CD14-positive monocyte (primary cell): ENCODE data around the gene CD36. TPM values are rescaled to one million over a fixed set of nuclear protein-coding genes. Genes with fewer than 3 reads are reported as not detected.
A peak's percentile ranks its signal among the peaks of the same experiment; 100 is the strongest.

ENCODE experiments used
- DNase-seq, 3 donors: peaks; one replicate each; pipeline ENCODE4 v3.0.0-alpha.2; 2011 to 2022
- H2AFZ ChIP-seq: 2 replicates; pipeline ENCODE4 v1.6.0; 2012; ENCODE audit warnings: mild to moderate bottlenecking, low read depth, low read length, inconsistent platforms; ENCODE audit not compliant: insufficient read depth, poor library complexity, severe bottlenecking
- H3K27ac ChIP-seq, 2 donors: 1 replicate in 1 of 2; 2 replicates in 1 of 2; pipeline ENCODE4 v1.5.1; 2012 to 2013; ENCODE audit warnings: low read length in 2 of 2, control low read depth in 1 of 2, inconsistent platforms in 1 of 2, low read depth in 1 of 2, mild to moderate bottlenecking in 1 of 2
- H3K27me3 ChIP-seq, 2 donors: one replicate each; pipeline versions ENCODE4 v1.6.0 to v1.6.1; 2011 to 2013; ENCODE audit warnings: low read length in 2 of 2; ENCODE audit not compliant: control insufficient read depth in 2 of 2, insufficient read depth in 2 of 2
- H3K36me3 ChIP-seq, 2 donors: replicated peaks in 1 of 2; 1 replicate in 1 of 2; 2 replicates in 1 of 2; pipeline versions ENCODE4 v1.5.1 to v1.6.1; 2012 to 2013; ENCODE audit warnings: low read length in 2 of 2, control low read depth in 1 of 2, inconsistent platforms in 1 of 2, mild to moderate bottlenecking in 1 of 2; ENCODE audit not compliant: insufficient read depth in 2 of 2, control insufficient read depth in 1 of 2
- H3K4me1 ChIP-seq, 2 donors: 1 replicate in 1 of 2; 2 replicates in 1 of 2; pipeline versions ENCODE4 v1.5.1 to v1.6.1; 2012 to 2013; ENCODE audit warnings: low read length in 2 of 2, control low read depth in 1 of 2, inconsistent platforms in 1 of 2, mild to moderate bottlenecking in 1 of 2, moderate library complexity in 1 of 2; ENCODE audit not compliant: insufficient read depth in 2 of 2, control insufficient read depth in 1 of 2
- H3K4me2 ChIP-seq: replicated peaks from 2 replicates; pipeline ENCODE3; 2012; ENCODE audit warnings: low read length, moderate library complexity, mild to moderate bottlenecking; ENCODE audit not compliant: poor library complexity, severe bottlenecking; ENCODE audit errors: extremely low read depth
- H3K4me3 ChIP-seq, 3 experiments: fragments of 200-600 bp in 1 of 3; sonication (generic) in 1 of 3; replicated peaks in 1 of 3; 1 replicate in 2 of 3; 2 replicates in 1 of 3; pipeline ENCODE4 v1.5.1; 2011 to 2013; ENCODE audit warnings: low read length in 3 of 3, mild to moderate bottlenecking in 3 of 3, control low read depth in 2 of 3, low read depth in 2 of 3, inconsistent platforms in 1 of 3, moderate library complexity in 1 of 3
- H3K79me2 ChIP-seq: 2 replicates; pipeline ENCODE4 v1.6.0; 2012; ENCODE audit warnings: mild to moderate bottlenecking, control low read depth, inconsistent platforms, low read length, moderate library complexity; ENCODE audit not compliant: insufficient read depth
- H3K9ac ChIP-seq: 2 replicates; pipeline ENCODE4 v1.6.0; 2017; ENCODE audit warnings: low read length, mild to moderate bottlenecking; ENCODE audit not compliant: insufficient read depth, poor library complexity, severe bottlenecking
- H3K9me3 ChIP-seq, 2 donors: replicated peaks in 1 of 2; 1 replicate in 1 of 2; 2 replicates in 1 of 2; pipeline versions ENCODE4 v1.5.1 to v1.6.1; 2012 to 2013; ENCODE audit warnings: low read length in 2 of 2, control low read depth in 1 of 2; ENCODE audit not compliant: control insufficient read depth in 1 of 2, insufficient read depth in 1 of 2
- H4K20me1 ChIP-seq: 2 replicates; pipeline ENCODE4 v1.6.0; 2012; ENCODE audit warnings: mild to moderate bottlenecking, low read length, control low read depth, moderate library complexity; ENCODE audit not compliant: insufficient read depth
- H3K27ac Mint-ChIP-seq, 7 donors: one replicate each; pipeline ENCODE4 v1.8.0; 2020; ENCODE audit warnings: mild to moderate bottlenecking in 7 of 7, mixed read lengths in 7 of 7, moderate library complexity in 6 of 7, inconsistent platforms in 2 of 7
- H3K27me3 Mint-ChIP-seq, 3 donors: one replicate each; pipeline ENCODE4 v1.8.0; 2021 to 2022; ENCODE audit warnings: low read depth in 3 of 3, mild to moderate bottlenecking in 3 of 3, mixed read lengths in 3 of 3, moderate library complexity in 3 of 3, inconsistent platforms in 1 of 3
- H3K36me3 Mint-ChIP-seq, 2 donors: one replicate each; pipeline ENCODE4 v1.8.0; 2020; ENCODE audit warnings: mixed read lengths in 2 of 2, inconsistent platforms in 1 of 2, mild to moderate bottlenecking in 1 of 2
- H3K4me1 Mint-ChIP-seq: one replicate; pipeline ENCODE4 v1.8.0; 2020; ENCODE audit warnings: mild to moderate bottlenecking, mixed read lengths
- H3K4me3 Mint-ChIP-seq, 2 donors: one replicate each; pipeline ENCODE4 v1.8.0; 2020; ENCODE audit warnings: mild to moderate bottlenecking in 2 of 2, mixed read lengths in 2 of 2, moderate library complexity in 1 of 2
- H3K9me3 Mint-ChIP-seq, 7 donors: one replicate each; pipeline ENCODE4 v1.8.0; 2020 to 2022; ENCODE audit warnings: mixed read lengths in 7 of 7, mild to moderate bottlenecking in 6 of 7, moderate library complexity in 6 of 7, inconsistent platforms in 2 of 7
- CTCF ChIP-seq: fragments of 200-600 bp; IDR thresholded peaks from one replicate; pipeline ENCODE4 v1.8.0; 2022; ENCODE audit warnings: antibody characterized with exemption, mild to moderate bottlenecking
- WGBS: methylation state at CpG from one replicate; pipeline ENCODE4 v1.1.5; 2013; ENCODE audit warnings: missing lambda C conversion rate; ENCODE audit not compliant: insufficient coverage; 5-methylcytosine and 5-hydroxymethylcytosine counted together
- intact Hi-C, 2 donors: fragments of 100-400 bp; cut with micrococcal nuclease; formaldehyde crosslinking; loops; one replicate each; pipeline versions ENCODE4 v1.15.0 to v1.15.1; 2023
- polyA plus RNA-seq, 3 donors: library from polyadenylated mRNA; depleted of rRNA in 1 of 3; unstranded in 2 of 3; stranded (reverse) in 1 of 3; fragments of 300-500 nt in 2 of 3; fragments of >200 nt in 1 of 3; fragmentation: Illumina TruSeq in 2 of 3; gene quantifications; 1 replicate in 2 of 3; 2 replicates in 1 of 3; pipeline ENCODE4 v1.2.3, GENCODE V29; 2012 to 2021

Gene CD36
- polyA plus RNA-seq, 3 donors: 735 to 1,210 (median 1,135) TPM

- no CpG with 5 or more reads among the region's 1 CpG for WGBS
- peak overlapping the region in 1 of 2 donors; percentile 42 for H3K4me3 Mint-ChIP-seq
- Histone ChIP-seq H3K79me2 (peaks cover 24% of the 10 kb centered on the region), H3K36me3 (no peaks in the 10 kb centered on the region), H3K27ac (peak overlapping the region in 1 of 2 donors; percentile 3), H3K9ac (no peak overlapping the region), H3K9me3 (no peaks in the 10 kb centered on the region), H3K27me3 (no peaks in the 10 kb centered on the region), H3K4me1 (peaks cover 36 to 61% of the 10 kb centered on the region in 2 donors), H4K20me1 (no peaks in the 10 kb centered on the region), H3K4me3 (peak overlapping the region in 1 of 3 experiments; percentile 44), H2AFZ (no peak overlapping the region), H3K4me2 (peak overlapping the region; percentile 58)
- no peaks in the 10 kb centered on the region for H3K36me3 Mint-ChIP-seq
- no peak for TF ChIP-seq CTCF
- H3K27me3 Mint-ChIP-seq: no peaks in the 10 kb centered on the region
- intact Hi-C loops: no loop called here
- peaks cover 0 to 2% (median 0%) of the 10 kb centered on the region in 7 donors for H3K9me3 Mint-ChIP-seq
- peak in 1 of 3 donors; percentile 34 for DNase-seq
- H3K4me1 Mint-ChIP-seq: peaks cover 58% of the 10 kb centered on the region
- H3K27ac Mint-ChIP-seq: peak overlapping the region in 6 of 7 donors; percentile 21 to 68 (median 40)
These were observed 6.3 kb upstream of the CD36 start for GRCh38 chr7:80632139-80632538.

- no peaks in the 10 kb centered on the region for H3K27me3 ChIP-seq
- peak overlapping the region in 1 of 3 experiments; percentile 44 for H3K4me3 ChIP-seq
- H3K27ac Mint-ChIP-seq: peak overlapping the region in 3 of 7 donors; percentile 23 to 35 (median 30)
- peaks cover 64% of the 10 kb centered on the region for H3K4me1 Mint-ChIP-seq
- H3K36me3 Mint-ChIP-seq: no peaks in the 10 kb centered on the region
- no peaks in the 10 kb centered on the region for H3K9me3 ChIP-seq
- H3K4me2 ChIP-seq: peak overlapping the region; percentile 58
- no peak for DNase-seq
- no peak overlapping the region for H3K4me3 Mint-ChIP-seq
- H2AFZ ChIP-seq: no peak overlapping the region
- H3K9me3 Mint-ChIP-seq: peaks cover 0 to 2% (median 0%) of the 10 kb centered on the region in 7 donors
- TF ChIP-seq CTCF: no peak
- no CpG with 5 or more reads among the region's 3 CpGs for WGBS
- H3K9ac ChIP-seq: no peak overlapping the region
- intact Hi-C loops: no loop called here
- peaks cover 42 to 68% of the 10 kb centered on the region in 2 donors for H3K4me1 ChIP-seq
- peaks cover 24% of the 10 kb centered on the region for H3K79me2 ChIP-seq
- no peak overlapping the region for H3K27ac ChIP-seq
- H3K27me3 Mint-ChIP-seq: no peaks in the 10 kb centered on the region
- no peaks in the 10 kb centered on the region for H4K20me1 ChIP-seq
- H3K36me3 ChIP-seq: no peaks in the 10 kb centered on the region
These were observed 5.6 kb upstream of the CD36 start for GRCh38 chr7:80632819-80633218.
